Inflammatory macrophage treated with lipopolysaccharide for 4 hours (primary cell): ENCODE measurements around the gene VSIG10.

Source experiments
- DNase-seq: peaks from one replicate; pipeline ENCODE4 v3.0.0-alpha.2; 2020

Gene VSIG10

GRCh38 chr12:118059341-118060191 is 44.2 kb downstream of the VSIG10 start:
- DNase-seq, result peak; percentile 84

- no peak for DNase-seq
Measured at GRCh38 chr12:118058881-118059280, 44.9 kb downstream of the VSIG10 start.

DNA sequence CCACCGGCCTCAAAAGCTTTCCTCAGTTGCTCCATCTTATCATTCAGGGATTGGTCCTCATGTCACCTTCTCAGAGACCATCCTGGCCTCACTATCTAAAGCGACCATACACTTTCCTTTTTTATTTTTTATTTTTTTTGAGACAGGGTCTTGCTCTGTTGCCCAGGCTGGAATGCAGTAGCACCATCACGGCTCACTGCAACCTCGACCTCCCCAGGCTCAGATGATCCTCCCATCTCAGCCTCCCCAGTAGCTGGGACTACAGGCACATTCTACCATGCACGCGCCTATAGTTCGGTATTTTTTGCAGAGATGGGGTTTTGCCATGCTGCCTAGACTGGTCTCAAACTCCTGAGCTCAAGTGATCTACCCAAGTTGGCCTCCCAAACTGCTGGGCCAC is 45.6 kb downstream of the VSIG10 start:
- no peak for DNase-seq

- DNase-seq, result no peak
Measured at GRCh38 chr12:118055865-118056773, 47.7 kb downstream of the VSIG10 start.

- DNase-seq, result peak; percentile 67
Measured at GRCh38 chr12:118055144-118055557, 48.7 kb downstream of the VSIG10 start.

DNA sequence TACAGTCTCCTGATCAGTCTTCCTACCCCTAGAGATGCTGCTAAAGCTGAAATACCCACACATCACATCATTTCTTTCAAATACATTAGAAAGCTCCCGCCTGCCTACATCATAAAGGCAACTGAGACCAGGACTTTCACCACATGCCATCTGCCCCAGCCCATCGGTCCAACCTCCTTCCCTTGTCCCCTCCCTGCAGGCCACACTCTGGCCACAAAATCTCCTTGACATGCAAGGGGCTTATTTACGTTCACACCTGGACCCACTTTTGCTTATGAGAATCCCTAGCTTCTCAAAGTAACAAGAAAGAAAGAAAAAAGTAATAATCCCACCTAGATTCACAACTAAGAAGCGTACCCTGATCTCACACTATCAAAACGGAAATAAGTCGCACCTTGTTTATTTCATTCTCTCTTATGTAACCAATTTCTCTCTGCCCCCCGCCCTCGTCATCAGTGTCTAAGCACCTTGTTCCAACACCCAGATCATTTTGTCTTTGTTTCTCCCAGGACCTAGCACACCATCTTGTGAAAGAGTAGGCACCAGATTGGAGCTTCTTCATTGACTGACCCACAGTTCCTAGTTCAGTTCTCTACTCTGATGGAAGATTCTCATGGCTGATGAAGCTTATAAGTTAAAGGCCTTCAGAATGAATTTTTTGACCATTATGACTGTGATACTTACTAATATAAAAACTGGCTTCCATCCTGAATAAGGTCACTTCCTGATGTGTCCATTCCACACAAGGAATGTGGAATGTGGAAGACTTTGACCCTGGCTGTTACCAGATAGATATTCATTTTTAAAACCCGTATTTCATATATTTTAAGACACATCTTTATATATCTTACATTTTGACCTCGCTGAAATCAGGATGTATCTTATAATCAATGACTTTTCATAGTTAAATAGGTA is 50.5 kb downstream of the VSIG10 start:
- no peak for DNase-seq

GRCh38 chr12:118052324-118053070 is 51.3 kb downstream of the VSIG10 start:
- DNase-seq, result peak; percentile 57

DNA sequence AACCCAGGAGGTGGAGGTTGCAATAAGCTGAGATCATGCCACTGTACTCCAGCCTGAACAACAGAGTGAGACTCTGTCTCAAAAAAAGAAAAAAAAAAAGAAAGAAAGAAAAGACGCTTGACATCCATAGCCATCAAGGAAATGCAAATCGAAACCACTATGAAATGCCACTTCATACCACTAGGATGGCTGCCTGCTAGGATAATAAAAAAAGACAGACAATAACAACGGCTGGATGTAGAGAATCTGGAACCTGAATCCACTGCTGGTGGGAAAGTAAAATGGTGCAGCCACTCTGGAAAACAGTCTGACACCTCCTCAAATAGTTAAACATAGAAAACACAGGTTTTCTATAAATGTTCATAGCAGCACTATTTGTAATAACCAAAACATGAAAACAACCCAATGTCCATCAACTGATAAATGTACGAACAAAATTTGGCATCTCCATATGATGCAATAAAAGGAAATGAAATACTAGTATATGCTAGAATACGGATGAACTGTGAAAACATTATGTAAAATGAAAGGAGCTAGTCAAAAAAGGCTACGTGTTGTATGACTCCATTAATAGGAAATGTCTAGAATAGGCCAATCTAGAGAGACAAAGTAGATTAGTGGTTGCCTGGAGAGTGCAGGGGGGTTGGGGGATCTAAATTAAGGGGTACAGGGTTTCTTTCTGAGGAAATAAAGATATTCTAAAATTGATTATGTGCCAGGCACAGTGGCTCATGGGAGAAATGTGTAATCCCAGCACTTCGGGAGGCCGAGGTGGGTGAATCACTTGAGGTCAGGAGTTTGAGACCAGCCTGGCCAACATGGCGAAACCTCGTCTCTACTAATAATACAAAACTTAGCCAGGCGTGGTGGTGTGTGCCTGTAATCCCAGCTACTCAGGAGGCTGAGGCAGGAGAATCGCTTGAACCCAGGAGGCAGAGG is 52.6 kb downstream of the VSIG10 start:
- DNase-seq, result no peak

GRCh38 chr12:118046430-118046829 is 57.4 kb downstream of the VSIG10 start:
- DNase-seq, result no peak

DNA sequence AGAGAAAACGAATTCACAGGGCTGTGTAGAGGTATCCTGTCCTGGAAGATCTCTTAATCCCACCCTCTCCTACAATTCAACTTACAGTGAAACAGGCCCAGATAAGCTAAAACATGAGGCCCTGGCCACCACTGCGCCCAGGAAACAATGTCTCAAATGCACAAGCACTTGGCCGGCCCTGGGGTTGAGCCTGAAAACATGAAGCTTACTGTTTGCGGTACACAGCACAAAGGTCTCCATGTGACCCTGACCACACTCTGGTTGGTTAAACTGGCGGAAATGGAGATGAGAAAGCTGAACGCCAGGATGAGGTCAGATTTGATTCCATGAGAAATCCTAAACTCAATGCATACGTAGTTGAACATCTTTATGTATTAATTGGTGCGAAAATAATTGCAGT is 59.2 kb downstream of the VSIG10 start:
- DNase-seq, result no peak

GRCh38 chr12:118044075-118044474 is 59.7 kb downstream of the VSIG10 start:
- no peak for DNase-seq

DNA sequence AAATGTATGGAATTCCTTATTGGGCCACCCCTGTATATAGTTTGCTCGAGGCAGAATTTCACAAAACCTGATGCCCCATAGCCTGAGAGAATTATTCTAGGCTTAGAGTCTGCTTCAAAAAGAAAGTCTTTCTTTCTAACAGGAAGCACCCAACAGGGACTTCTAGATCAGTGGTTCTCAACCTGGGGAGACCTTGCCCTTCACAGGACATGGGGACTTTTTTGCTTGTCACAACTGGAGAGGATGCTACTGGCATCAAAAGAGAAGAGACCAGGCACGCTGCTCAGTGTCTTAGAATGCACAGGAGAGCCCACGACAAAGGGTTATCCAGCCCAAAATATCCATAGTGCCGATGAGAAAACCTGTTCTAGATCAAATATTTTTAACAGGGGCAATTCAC is 61.7 kb downstream of the VSIG10 start:
- DNase-seq, result no peak

DNA sequence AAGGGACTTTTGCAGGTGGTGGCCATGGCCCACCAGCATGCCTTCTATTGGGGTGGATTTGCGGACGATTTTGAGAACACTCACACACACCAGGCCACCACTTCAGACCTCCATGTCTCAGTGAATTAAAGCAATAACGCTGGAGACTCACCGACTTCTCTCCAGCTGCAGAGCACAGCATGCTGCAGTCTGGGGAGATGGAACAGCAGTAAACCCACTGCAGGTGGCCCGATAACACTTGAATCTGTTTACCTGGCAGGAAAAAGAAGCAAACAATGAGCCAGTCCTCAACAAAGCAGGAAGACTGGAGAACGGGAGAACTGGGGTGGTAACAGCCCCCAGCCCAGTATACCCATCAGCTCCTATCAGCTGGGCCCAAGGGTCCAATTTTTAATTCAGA is 65.7 kb downstream of the VSIG10 start:
- DNase-seq, result no peak

DNA sequence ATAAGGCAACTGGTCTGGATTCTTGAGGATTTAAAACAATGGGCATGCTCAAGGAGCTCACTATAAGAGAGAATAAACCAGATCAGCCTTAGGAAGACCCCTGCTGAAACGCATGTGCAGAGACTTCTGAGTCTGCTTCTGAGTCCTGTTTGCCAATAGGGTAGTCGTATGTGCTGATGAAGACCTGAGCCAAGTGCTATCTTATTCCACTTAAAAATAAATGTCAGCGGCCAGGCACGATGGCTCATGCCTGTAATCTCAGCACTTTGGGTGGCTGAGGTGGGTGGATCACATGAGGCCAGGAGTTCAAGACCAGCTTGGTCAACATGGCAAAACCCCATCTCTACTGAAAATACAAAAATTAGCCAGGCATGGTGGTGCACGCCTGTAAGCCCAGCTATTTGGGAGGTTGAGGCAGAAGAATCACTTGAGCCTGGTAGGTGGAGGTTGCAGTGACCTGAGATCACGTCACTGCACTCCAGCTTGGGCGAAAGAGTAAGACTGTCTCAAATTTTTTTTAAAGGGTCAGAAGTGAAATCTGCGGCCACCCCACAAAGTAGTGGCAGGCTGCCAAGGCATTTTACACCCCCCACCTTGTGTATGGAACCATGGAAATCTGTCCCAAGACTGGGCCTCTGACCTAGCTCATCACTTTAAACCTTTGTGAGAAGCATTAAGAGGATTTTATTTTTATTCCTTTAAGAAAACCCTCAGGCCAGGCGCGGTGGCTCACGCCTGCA is 67.0 kb downstream of the VSIG10 start:
- no peak for DNase-seq

DNA sequence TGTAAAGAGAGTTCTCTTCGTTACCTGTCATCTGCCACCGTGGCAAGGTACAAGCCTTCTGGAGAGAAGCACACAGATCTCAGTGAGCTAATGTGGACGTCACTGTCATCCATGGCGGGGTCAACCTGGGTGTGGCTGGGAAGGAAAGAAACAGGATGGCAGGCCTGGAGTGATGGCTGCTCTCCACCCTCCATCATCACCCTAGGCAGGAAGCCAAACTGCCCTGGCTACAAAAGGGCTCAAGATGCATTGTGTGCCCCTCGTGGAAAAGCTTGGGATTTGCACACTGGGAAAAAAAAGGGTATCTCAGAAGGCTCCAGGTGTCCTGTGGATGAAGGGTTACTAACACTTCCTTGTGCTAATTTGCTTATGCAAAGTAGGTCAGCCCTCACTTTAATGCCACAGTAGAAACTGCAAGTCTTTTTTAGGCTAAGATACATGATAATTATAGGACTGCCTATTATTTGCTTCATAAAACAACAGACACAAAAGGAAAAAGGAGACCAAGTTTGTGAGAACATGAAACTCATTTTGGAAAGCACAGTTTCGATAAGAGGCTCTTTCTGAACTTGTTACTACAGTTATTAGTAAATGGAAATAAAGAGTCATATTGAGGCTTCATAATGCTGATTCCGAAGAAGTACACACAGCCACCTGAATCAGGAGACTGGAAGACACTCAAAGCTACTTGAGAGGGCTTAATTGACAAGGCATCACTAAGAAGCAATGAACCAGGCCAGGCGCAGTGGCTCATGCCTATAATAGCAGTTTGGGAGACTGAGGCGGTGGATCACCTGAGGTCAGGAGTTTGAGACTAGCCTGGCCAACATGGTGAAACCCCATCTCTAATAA is 68.4 kb downstream of the VSIG10 start:
- no peak for DNase-seq

DNA sequence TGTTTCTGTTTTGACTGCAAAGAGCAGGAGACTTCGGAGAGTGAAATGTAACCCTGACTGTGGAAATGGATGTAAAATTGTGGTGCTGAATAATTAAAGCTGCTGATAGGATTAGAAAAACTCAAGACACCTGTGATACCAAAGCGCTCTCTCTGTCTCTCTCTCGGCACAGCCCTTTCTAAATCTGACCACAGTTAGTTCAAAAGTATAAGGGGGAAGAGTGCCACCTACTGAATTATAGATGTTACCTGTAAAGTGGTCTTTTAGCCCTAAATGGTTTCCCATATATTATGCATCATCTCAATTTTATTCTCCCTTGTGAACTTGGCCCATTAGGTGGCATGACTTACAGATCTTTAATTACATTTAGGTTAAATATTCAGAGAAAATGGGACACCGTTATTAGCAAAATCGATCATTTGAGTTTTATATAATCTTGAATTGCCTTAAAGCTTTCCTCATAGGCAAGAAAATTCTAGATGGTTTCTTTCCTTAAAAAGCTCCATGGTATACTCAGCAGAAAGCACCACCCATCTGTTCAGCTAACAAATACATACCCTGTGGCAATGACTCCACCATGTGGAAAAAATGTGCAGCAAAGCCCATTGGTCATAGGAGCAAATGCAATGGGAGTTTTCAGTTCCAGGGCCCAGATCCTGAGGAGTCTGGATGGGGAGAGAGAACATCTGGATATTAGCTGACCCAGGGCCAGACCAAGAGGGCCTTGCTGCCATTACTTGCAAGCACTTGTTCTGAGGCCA is 69.2 kb downstream of the VSIG10 start:
- DNase-seq, result no peak

GRCh38 chr12:118033902-118034301 is 69.9 kb downstream of the VSIG10 start:
- DNase-seq, result no peak

- no peak for DNase-seq
Measured at GRCh38 chr12:118033323-118033722, 70.5 kb downstream of the VSIG10 start.
